Testis (tissue), 3 donors: ENCODE data around the gene NAGLU. TPM values are rescaled to one million over a fixed set of nuclear protein-coding genes. Genes with fewer than 3 reads are reported as not detected.
"Not testable (repeated sequence)": the region's sequence is repeated elsewhere in the genome, so short reads cannot be mapped to it uniquely, and the experiment has no call there.

ENCODE experiments used
- DNase-seq: peaks from one replicate; pipeline ENCODE4 v3.0.0-alpha.2; 2019
- H3K27ac ChIP-seq, 2 donors: fragments of 200-600 bp; sonication (generic); one replicate each; pipeline ENCODE4 v1.5.1; 2019
- H3K27me3 ChIP-seq: fragments of 200-600 bp; sonication (generic); one replicate; pipeline ENCODE4 v1.5.1; 2019
- H3K36me3 ChIP-seq: fragments of 200-600 bp; sonication (generic); one replicate; pipeline ENCODE4 v1.5.1; 2017; ENCODE audit warnings: low read depth; ENCODE audit errors: missing control alignments
- H3K4me1 ChIP-seq: fragments of 200-600 bp; sonication (generic); one replicate; pipeline ENCODE4 v1.5.1; 2019
- H3K4me3 ChIP-seq, 2 donors: fragments of 200-600 bp; sonication (generic); one replicate each; pipeline ENCODE4 v1.5.1; 2017 to 2019
- H3K9me3 ChIP-seq: fragments of 200-600 bp; sonication (generic); one replicate; pipeline ENCODE4 v1.5.1; 2017
- CTCF ChIP-seq, 3 experiments: fragments of 450-650 bp in 2 of 3; fragments of 200-600 bp in 1 of 3; sonication (generic) in 1 of 3; IDR thresholded peaks; one replicate each; pipeline ENCODE4 v1.5.1; 2016 to 2019; ENCODE audit warnings: antibody characterized with exemption in 3 of 3, mild to moderate bottlenecking in 2 of 3, moderate library complexity in 1 of 3
- POLR2A ChIP-seq: fragments of 450-650 bp; IDR thresholded peaks from one replicate; pipeline ENCODE4 v1.6.1; 2017; ENCODE audit warnings: antibody characterized with exemption, mild to moderate bottlenecking, moderate library complexity
- WGBS, 2 donors: methylation state at CpG; one replicate each; pipeline ENCODE4 v1.1.5; 2018; 5-methylcytosine and 5-hydroxymethylcytosine counted together
- intact Hi-C: fragments of 100-400 bp; cut with DNase I; formaldehyde crosslinking; loops from one replicate; pipeline ENCODE4 v1.15.1; 2023; ENCODE audit warnings: low total_unique reads
- polyA plus RNA-seq: library from polyadenylated mRNA; stranded (reverse); fragments of 350-450 nt; fragmentation: Illumina TruSeq; extraction: RNeasy Lipid Tissue Mini Kit (QIAGEN cat#74804); gene quantifications from one replicate; pipeline ENCODE4 v1.2.3, GENCODE V29; 2014; ENCODE audit warnings: low read depth, low replicate concordance; ENCODE audit not compliant: insufficient read depth
- total RNA-seq, 2 donors: library from RNA; depleted of rRNA; stranded (reverse); fragments of >200 nt; gene quantifications; one replicate each; pipeline ENCODE4 v1.2.3, GENCODE V29; 2016

The NAGLU gene
- total and polyA plus RNA-seq, 3 donors from 2014 or later: 18.9 to 40.6 (median 37.6) TPM

GRCh38 chr17:42547001-42547461, 11.0 kb downstream of the NAGLU start:
- H3K27me3 ChIP-seq: no peaks in the 10 kb centered on the region
- intact Hi-C loops: no loop called here
- DNase-seq: no peak
- TF ChIP-seq POLR2A (no peak), CTCF (IDR thresholded peaks at IDR 0.05) (no peak)
- H3K4me3 ChIP-seq: no peak overlapping the region
- peaks cover 5% of the 10 kb centered on the region for H3K4me1 ChIP-seq
- H3K36me3 ChIP-seq: no peaks in the 10 kb centered on the region
- H3K27ac ChIP-seq: no peak overlapping the region
- WGBS, 2 donors: 71 to 73% methylated on average over 16 to 23 of the region's 23 CpGs
- no peaks in the 10 kb centered on the region for H3K9me3 ChIP-seq

- H3K27me3 ChIP-seq: no peaks in the 10 kb centered on the region
- DNase-seq: no peak
- intact Hi-C loops: no loop called here
- peaks cover 6% of the 10 kb centered on the region for H3K4me1 ChIP-seq
- H3K4me3 ChIP-seq: peak overlapping the region in 1 of 2 donors; percentile 58
- no peaks in the 10 kb centered on the region for H3K36me3 ChIP-seq
- 71 to 84% methylated on average over 4 to 14 of the region's 14 CpGs for WGBS, 2 donors
- no peak overlapping the region for H3K27ac ChIP-seq
- H3K9me3 ChIP-seq: no peaks in the 10 kb centered on the region
- TF ChIP-seq POLR2A (no peak), CTCF (IDR thresholded peaks at IDR 0.05) (no peak)
Observed at GRCh38 chr17:42547698-42548069, 11.6 kb downstream of the NAGLU start.

- H3K27ac ChIP-seq: no peak overlapping the region
- H3K4me1 ChIP-seq: peaks cover 12% of the 10 kb centered on the region
- peak overlapping the region; percentile 18 to 58 for H3K4me3 ChIP-seq
- no peak for DNase-seq
- intact Hi-C loops: no loop called here
- no peak for TF ChIP-seq CTCF (IDR thresholded peaks at IDR 0.05)
- 51% methylated on average over 26 to 64 of the region's 74 CpGs for WGBS, 2 donors
- H3K27me3 ChIP-seq: no peaks in the 10 kb centered on the region
- no peaks in the 10 kb centered on the region for H3K36me3 ChIP-seq
- no peaks in the 10 kb centered on the region for H3K9me3 ChIP-seq
Observed at GRCh38 chr17:42548070-42548837, 12.2 kb downstream of the NAGLU start.

- no peak for DNase-seq
- no peaks in the 10 kb centered on the region for H3K36me3 ChIP-seq
- no peak overlapping the region for H3K4me3 ChIP-seq
- WGBS, 2 donors: 80% methylated on average over 13 to 14 of the region's 14 CpGs
- no peak overlapping the region for H3K27ac ChIP-seq
- intact Hi-C loops: no loop called here
- peaks cover 17% of the 10 kb centered on the region for H3K4me1 ChIP-seq
- no peaks in the 10 kb centered on the region for H3K9me3 ChIP-seq
- H3K27me3 ChIP-seq: no peaks in the 10 kb centered on the region
- TF ChIP-seq CTCF (IDR thresholded peaks at IDR 0.05): no peak
- TF ChIP-seq POLR2A: no peak
Observed at GRCh38 chr17:42548993-42549755, 13.1 kb downstream of the NAGLU start.

- DNase-seq, H3K36me3 ChIP-seq, H3K9me3 ChIP-seq, H3K27me3 ChIP-seq, intact Hi-C loops: not testable (repeated sequence)
- Histone ChIP-seq H3K27ac (peak within 1 kb of the TSS; percentile 8 to 86), H3K4me3 (peak within 1 kb of the TSS in 1 of 2 donors; percentile 83), H3K4me1 (peaks cover 18% of the 10 kb centered on the region)
- WGBS, 2 donors: 63 to 64% methylated on average over 10 to 15 of the region's 15 CpGs
Observed at GRCh38 chr17:42552736-42553135, 16.7 kb downstream of the NAGLU start, which contains the start of gene HSD17B1. Gene HSD17B1, plus strand, starts transcription at chr17:42552923. Its CDS starts 11 bp downstream, at chr17:42552934.
